Activated effector memory CD4-positive, alpha-beta T cell treated with Interleukin-2 at 50 U/mL for 16 hours (primary cell): Measurements from ENCODE around the gene SFRP5.

Source experiments
- DNase-seq: peaks from one replicate; pipeline ENCODE4 v3.0.0-alpha.2; 2020

The SFRP5 gene

GRCh38 chr10:97763947-97764346 is 7.9 kb downstream of the SFRP5 start:
- DNase-seq, result no peak

GRCh38 chr10:97763411-97763810 is 8.4 kb downstream of the SFRP5 start:
- no peak for DNase-seq

- no peak for DNase-seq
Observed at GRCh38 chr10:97762816-97763215, 9.0 kb downstream of the SFRP5 start.

GRCh38 chr10:97762056-97762455 is 9.7 kb downstream of the SFRP5 start:
- no peak for DNase-seq

GRCh38 chr10:97761331-97761865 is 10.4 kb downstream of the SFRP5 start:
- DNase-seq, result no peak

GRCh38 chr10:97760461-97761257 is 11.1 kb downstream of the SFRP5 start:
- DNase-seq, result no peak

GRCh38 chr10:97759946-97760345 is 11.9 kb downstream of the SFRP5 start:
- no peak for DNase-seq

GRCh38 chr10:97759158-97759887 is 12.5 kb downstream of the SFRP5 start:
- no peak for DNase-seq

GRCh38 chr10:97757471-97757870 is 14.3 kb downstream of the SFRP5 start:
- DNase-seq, result no peak

GRCh38 chr10:97755718-97756117 is 16.1 kb downstream of the SFRP5 start:
- DNase-seq, result no peak

GRCh38 chr10:97754726-97755125 is 17.1 kb downstream of the SFRP5 start:
- DNase-seq, result no peak

- no peak for DNase-seq
Observed at GRCh38 chr10:97752956-97753355, 18.8 kb downstream of the SFRP5 start.

- no peak for DNase-seq
Observed at GRCh38 chr10:97748116-97748515, 23.7 kb downstream of the SFRP5 start.

- DNase-seq, result no peak
Observed at GRCh38 chr10:97747573-97747972, 24.2 kb downstream of the SFRP5 start.

GRCh38 chr10:97744405-97745035 is 27.3 kb downstream of the SFRP5 start:
- no peak for DNase-seq

GRCh38 chr10:97743169-97743943 is 28.4 kb downstream of the SFRP5 start:
- no peak for DNase-seq

- no peak for DNase-seq
Observed at GRCh38 chr10:97740613-97741012, 31.2 kb downstream of the SFRP5 start.

GRCh38 chr10:97738616-97739015 is 33.2 kb downstream of the SFRP5 start:
- DNase-seq, result no peak

GRCh38 chr10:97737770-97738265 is 34.0 kb downstream of the SFRP5 start:
- no peak for DNase-seq

GRCh38 chr10:97736902-97737769 is 34.7 kb downstream of the SFRP5 start, which contains the start of gene ZFYVE27:
Gene ZFYVE27 (plus strand): TSS chr10:97737128. CDS start chr10:97738478, 1,350 bp downstream.
- peak; percentile 92 for DNase-seq

- DNase-seq, result no peak
Observed at GRCh38 chr10:97736403-97736901, 35.3 kb downstream of the SFRP5 start.
